GM19372 (cell line): ENCODE data around the gene ANKS1A.
"Not testable (repeated sequence)": the region's sequence is repeated elsewhere in the genome, so short reads cannot be mapped to it uniquely, and the experiment has no call there.

ENCODE experiments used
- ATAC-seq: cut with Tn5 transposase; IDR thresholded peaks from one replicate; pipeline ENCODE4 v1.9.1; 2021; ENCODE audit warnings: mild to moderate bottlenecking, low read depth, moderate library complexity; ENCODE audit not compliant: unreplicated experiment

The ANKS1A gene

GRCh38 chr6:34914358-34914757, 25.3 kb downstream of the ANKS1A start:
- no peak for ATAC-seq

GRCh38 chr6:34916348-34916967, 27.4 kb downstream of the ANKS1A start:
- no peak for ATAC-seq

- no peak for ATAC-seq
These were observed 28.7 kb downstream of the ANKS1A start for GRCh38 chr6:34917626-34918285.

- no peak for ATAC-seq
These were observed 30.6 kb downstream of the ANKS1A start for GRCh38 chr6:34919651-34920050.

- no peak for ATAC-seq
These were observed 31.0 kb downstream of the ANKS1A start for GRCh38 chr6:34920097-34920496.

DNA sequence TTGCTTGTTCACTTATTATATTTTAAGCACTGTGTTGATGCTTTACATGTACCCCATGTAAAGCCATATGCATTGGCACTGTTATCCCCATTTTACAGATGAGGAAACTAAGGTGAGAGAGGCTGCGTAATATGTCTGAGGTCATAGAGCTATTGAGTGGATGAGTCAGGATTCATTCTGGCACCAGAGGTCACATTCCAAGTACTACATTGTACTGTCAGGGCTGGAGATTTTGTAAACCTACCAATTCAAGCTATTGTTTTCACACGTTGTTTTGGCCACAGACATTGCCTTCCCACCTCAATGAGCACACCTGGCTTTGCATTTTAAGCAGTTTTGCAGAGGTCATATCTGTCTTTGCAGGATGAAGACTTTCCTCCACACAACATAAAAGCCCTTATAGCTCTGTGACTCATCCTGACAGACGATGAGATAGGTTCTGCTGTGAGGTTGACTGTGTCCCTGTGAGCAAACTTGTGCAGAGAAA, 33.2 kb downstream of the ANKS1A start:
- ATAC-seq: no peak

DNA sequence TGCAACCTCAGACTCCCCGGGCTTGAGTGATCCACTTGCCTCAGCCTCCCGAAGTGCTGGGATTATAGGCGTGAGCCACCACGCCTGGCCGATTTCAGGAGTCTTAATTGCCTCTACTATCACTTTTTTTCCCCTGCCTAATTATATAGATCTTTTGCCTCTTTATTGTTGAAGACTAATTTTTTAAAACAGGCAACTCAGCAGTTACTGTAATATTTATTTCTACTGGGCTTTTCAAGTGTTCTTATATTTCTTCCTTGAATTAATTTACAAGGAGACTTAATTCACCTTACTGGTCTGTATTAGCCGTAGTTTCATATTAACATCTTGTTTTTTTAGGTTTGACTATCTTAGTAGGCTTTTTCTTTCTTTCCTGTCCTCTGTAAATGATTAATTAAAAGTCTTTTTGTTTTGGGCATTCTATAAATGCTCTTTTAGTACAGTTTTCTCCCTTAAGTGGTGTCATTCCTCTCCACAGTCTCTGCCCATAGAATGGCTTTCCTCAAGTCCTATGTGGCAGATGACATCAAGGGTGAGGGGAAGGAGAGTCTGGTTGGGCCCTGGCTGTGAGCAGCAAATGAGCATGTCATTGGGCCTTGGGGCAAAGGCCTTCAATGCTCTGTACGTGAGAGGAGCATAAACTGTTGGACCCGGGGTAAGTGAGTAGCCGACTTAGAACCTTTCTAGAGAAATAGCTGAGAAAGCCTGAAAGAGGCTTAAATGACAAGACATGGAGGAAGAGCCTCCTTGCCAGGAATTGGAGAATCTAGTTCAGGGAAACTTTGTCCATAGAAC, 36.0 kb downstream of the ANKS1A start:
- ATAC-seq: no peak

- no peak for ATAC-seq
These were observed 37.6 kb downstream of the ANKS1A start for GRCh38 chr6:34926655-34927054.

DNA sequence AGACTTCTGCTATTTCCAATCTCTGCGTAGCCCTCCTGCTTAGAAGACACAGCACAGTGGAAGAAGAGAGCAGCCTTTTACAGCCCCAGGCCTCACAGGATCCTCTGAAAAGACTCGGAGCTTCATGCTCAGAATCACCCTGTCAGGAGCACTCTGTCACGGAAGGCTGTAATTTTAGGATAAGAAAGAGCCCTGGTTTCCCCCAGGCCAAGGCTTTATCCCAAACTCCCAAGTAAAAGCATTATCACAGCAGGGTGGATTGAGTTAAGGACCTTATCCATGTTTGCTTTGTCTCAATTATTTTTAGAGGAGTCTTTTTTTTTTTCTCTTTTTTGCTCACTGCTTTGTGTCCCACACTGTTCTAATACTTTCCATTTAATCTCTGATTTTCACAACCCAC, 39.2 kb downstream of the ANKS1A start:
- no peak for ATAC-seq

DNA sequence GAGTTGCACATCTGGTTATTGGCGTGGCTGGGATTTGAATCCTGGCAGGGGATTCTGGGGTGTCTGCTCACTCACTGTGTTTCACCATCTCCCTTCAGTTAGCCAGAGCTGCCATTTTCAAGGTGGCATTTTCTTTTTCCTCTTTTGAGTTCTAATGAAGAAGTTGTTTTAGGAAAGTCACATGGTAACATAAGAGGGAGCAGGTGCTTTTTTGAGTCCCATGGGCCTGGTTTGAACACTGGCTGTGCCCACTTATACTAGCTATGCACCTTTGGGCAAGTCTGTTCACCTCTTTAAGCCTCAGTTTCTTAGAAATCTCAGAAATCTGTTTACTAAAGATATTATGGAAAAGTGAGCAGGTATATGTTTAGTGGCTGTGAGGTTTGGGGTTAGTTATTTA, 39.6 kb downstream of the ANKS1A start:
- no peak for ATAC-seq

GRCh38 chr6:34929241-34929978, 40.4 kb downstream of the ANKS1A start:
- no peak for ATAC-seq

DNA sequence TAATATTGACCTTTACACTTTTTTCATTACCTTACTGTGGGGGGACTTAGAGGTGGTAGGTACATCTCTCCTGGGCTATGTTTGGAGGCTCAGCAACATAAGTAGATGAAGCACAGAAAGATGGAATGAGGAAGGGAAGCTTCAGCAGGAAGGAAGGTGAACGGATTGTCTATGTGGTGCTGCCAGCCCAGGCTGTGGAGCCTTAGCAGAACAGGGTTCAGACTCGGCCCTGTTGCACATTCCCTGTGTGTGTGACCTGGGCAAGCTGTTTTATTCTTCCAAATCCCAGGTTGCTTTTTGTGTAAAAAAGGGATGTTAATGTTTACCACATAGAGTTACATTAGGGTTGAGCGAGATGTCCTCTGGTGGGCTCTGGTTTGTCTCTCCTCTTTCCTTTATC, 41.2 kb downstream of the ANKS1A start:
- no peak for ATAC-seq

DNA sequence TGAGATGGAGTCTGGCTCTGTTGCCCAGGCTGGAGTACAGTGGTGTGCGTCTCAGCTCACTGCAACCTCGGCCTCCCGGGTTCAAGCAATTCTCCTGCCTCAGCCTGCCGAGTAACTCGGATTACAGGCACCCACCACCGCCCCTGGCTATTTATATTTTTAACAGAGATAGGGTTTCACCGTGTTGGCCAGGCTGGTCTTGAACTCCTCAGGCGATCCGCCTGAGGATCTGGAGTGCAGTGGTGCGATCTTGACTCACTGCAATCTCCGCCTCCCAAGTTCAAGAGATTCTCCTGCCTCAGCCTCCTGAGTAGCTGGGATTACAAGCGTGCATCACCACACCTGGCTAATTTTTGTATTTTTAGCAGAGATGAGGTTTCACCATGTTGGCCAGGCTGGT, 43.1 kb downstream of the ANKS1A start:
- not testable (repeated sequence) for ATAC-seq

GRCh38 chr6:34934516-34934915, 45.5 kb downstream of the ANKS1A start:
- ATAC-seq: no peak

- no peak for ATAC-seq
These were observed 49.2 kb downstream of the ANKS1A start for GRCh38 chr6:34938268-34938667.

GRCh38 chr6:34940030-34940434, 51.0 kb downstream of the ANKS1A start:
- ATAC-seq: no peak

DNA sequence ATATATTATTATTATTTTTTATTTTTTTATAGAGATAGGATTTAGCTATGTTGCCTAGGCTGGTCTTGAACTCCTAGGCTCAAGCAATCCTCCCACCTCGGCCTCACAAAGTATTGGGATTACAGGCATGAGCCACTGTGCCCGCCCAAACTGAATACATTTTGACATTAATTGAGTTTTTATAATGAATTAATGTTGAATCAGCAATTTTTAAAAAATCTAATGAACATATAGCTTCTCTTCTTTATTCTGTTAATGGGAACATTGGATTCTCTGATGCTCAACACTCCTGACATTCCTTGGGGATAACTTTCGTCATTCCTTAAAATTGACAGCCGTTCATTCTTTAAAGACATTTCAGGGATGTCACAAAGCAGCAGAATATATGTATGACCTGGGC, 52.4 kb downstream of the ANKS1A start:
- no peak for ATAC-seq

- ATAC-seq: no peak
These were observed 56.3 kb downstream of the ANKS1A start for GRCh38 chr6:34945317-34945716.

- no peak for ATAC-seq
These were observed 58.5 kb downstream of the ANKS1A start for GRCh38 chr6:34947561-34947960.

GRCh38 chr6:34949636-34950035, 60.6 kb downstream of the ANKS1A start:
- no peak for ATAC-seq

DNA sequence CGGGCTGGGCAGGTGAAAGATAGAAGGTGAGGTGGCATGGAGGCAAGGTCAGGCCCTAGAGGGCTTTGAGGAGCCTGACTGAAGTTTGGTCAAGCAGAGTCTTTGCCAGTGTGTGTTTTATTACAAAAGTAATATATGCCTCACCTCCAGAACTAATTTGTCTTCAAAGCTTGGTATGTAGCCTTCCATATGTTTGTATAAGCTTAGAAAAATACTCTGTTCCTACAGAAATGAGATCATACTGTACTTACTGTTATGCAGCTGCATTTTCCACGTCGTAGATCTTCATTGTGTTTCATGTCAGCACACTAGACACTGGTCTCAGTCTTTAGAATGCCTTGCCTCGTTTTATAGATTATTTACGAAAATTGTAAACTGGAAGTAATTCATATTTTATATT, 61.8 kb downstream of the ANKS1A start:
- no peak for ATAC-seq
